Activated T-helper 1 cell treated with Interleukin-2 at 50 U/mL for 16 hours (primary cell): ENCODE measurements around the gene C1orf87.
"Not testable (repeated sequence)": the region's sequence is repeated elsewhere in the genome, so short reads cannot be mapped to it uniquely, and the experiment has no call there.

Experiments used
- DNase-seq: peaks from one replicate; pipeline ENCODE4 v3.0.0-alpha.2; 2020; ENCODE audit warnings: low read depth

The C1orf87 gene

GRCh38 chr1:59994302-59995198 lies 79.0 kb downstream of the C1orf87 start:
- DNase-seq: no peak

DNA sequence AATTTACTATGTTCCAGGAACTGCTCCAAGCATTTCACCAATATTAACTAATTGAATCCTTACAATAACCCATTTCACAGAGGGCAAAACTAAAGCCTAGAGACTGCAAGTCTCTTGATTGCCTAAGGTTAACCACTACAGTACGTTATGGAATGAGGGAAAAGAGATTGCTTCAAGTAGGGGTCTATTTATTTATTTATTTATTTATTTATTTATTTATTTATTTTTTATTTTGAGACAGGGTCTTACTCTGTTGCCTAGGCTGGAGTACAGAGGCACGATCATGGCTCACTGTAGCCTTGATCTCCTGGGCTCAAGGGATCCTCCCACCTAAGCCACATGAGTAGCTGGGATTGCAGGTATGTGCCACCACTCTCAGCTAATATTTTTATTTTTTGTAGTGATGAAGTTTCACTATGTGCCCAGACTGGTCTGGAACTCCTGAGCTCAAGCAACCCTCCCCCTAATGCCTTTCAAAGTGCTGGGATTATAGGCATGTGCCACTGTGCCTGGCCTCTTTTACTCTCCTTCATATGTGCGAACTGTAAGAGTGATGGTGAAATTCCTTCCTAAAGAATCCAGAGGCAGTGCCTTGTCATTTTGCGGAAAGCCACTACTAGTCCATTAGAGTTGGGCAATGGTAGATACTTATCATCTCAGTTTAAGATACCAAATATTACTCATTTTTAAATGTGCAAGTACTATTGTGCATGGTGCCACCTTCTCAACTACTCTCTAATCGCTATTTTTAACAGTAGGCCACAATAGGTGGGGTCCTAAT lies 81.3 kb downstream of the C1orf87 start:
- DNase-seq: no peak

DNA sequence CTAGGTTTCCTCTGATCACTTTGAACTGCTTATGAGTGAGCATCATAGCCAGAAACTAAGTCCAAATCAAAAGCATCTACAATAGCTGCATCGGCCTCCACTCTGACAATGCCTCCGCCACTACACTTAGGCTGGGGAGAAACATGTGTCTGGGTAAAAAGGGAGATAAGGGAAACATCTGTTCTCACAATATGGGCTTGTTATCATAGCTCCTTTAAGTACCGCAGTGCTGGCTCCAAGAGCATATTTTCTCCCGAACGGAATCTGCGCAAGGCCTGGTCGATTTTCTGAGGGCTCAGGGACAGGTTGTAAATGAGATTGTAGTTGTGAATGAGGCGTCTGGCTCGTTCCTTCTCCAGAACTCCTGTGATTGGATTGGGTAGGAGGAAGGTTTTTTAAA lies 83.1 kb downstream of the C1orf87 start:
- no peak for DNase-seq

GRCh38 chr1:59986516-59987310 lies 86.9 kb downstream of the C1orf87 start:
- no peak for DNase-seq

DNA sequence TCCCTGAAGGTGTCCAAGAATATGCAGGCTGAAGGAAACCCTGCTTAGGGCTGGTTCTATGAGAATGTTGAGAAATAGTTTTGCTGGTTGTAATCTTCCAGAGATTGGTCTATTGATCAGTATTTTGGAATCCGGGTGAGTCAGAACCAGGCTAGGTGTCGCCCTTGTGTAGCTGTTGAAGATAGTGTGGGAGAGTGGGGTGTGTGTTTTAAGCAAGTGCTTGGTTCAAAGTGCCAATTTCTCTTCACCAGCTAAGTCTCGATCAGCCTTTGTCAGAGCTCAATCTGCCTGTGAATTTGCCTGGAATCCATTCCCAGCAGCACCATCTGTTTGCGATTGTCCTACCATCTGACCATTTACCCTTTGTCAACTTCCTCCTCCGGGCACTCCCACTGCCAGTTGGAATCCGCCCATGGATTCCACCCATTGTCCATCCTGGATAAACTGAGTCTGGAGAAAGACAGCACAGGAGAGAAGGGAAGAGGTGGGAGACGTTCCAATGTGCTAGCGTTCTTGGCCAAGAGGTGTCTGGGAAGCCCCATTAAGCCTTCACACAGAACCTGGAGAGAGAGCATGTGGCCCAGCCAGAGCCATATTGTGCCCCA lies 87.6 kb downstream of the C1orf87 start:
- no peak for DNase-seq

GRCh38 chr1:59979666-59980065 lies 93.9 kb downstream of the C1orf87 start:
- DNase-seq: no peak

DNA sequence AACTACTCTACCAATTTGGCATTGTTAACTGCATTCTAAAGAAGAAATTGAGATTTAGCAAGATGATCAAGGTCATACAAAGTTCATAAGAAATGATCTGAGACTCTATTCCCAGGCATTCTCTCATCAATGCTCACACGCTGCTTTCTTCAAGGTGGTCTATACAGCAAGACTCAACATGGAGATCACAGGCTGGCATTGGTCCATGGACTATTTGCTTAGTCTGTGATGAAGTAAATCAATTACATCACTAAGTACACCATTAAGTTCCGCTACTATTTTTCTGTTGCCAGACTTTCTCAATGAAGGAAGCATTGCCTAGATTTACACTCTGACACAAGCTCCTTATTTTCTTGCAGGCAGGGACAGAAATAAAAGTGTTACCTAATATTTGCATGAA lies 95.1 kb downstream of the C1orf87 start:
- no peak for DNase-seq

- no peak for DNase-seq
Observed at GRCh38 chr1:59978026-59978425, 95.5 kb downstream of the C1orf87 start.

DNA sequence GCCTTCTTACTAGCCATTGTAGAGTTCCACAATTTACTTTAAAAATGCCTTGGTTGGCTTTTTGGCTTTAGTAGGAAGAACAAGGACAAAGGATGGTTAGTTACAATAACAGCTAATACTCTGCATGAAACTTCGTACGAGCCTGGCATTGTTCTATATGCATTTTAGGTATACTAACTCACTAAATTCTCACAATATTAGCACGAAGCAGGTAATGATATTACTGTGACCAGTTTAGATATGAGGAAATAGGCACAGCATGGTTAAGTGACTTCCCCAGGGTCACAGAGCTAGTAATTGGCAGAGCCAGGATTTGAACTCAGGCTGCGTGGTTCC lies 96.5 kb downstream of the C1orf87 start:
- DNase-seq: no peak

GRCh38 chr1:59976194-59977074 lies 97.1 kb downstream of the C1orf87 start:
- DNase-seq: peak; percentile 4

- DNase-seq: no peak
Observed at GRCh38 chr1:59973719-59974118, 99.9 kb downstream of the C1orf87 start.

DNA sequence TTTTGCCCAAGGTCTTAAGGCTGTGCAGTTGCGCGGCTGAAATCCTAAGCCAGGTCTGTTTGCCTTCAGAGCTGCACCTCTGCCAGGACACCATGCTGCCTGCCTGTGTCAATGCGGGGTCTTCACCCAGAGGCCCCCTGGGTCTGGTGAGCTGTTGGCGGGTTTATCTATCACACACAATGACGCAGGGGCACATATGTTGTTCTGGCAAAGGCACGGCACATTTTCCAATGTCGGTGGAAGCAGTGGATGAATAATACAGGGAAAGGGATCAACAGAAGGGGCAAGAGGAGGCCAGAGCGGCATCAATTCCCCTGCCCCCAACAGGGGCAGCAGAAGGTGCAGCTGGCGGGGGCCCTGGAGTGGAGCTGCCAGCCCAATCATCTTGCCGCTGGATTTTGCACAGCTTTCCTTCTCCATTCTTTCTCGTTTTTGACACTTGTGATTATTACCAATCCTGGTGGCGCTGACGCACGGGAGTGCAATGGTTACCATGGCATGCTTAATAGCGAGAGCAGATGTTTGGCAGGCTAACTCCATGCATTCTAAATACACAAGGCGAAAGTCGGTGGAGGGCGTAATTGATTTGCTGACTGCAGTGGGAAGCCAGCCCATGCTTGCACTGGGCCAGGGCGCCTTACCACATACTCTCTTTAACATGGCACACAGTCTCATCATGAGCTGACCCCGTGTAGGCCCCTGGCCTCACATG lies 101.2 kb downstream of the C1orf87 start:
- DNase-seq: no peak

- DNase-seq: no peak
Observed at GRCh38 chr1:59971464-59971911, 102.1 kb downstream of the C1orf87 start.

- not testable (repeated sequence) for DNase-seq
Observed at GRCh38 chr1:59969542-59970175, 103.9 kb downstream of the C1orf87 start.

DNA sequence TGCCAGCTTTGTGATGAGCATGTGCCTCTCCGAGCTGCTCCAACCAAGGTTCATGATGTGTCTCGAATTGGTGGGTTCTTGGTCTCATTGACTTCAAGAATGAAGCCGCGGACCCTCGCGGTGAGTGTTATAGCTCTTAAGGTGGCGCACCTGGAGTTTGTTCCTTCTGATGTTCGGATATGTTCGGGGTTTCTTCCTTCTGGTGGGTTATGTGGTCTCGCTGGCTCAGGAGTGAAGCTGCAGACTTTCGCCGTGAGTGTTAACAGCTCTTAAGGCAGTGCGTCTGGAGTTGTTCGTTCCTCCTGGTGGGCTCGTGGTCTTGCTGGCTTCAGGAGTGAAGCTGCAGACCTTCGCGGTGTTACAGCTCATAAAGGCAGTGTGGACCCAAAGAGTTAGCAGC lies 104.8 kb downstream of the C1orf87 start:
- not testable (repeated sequence) for DNase-seq

GRCh38 chr1:59967780-59968179 lies 105.8 kb downstream of the C1orf87 start:
- DNase-seq: no peak

DNA sequence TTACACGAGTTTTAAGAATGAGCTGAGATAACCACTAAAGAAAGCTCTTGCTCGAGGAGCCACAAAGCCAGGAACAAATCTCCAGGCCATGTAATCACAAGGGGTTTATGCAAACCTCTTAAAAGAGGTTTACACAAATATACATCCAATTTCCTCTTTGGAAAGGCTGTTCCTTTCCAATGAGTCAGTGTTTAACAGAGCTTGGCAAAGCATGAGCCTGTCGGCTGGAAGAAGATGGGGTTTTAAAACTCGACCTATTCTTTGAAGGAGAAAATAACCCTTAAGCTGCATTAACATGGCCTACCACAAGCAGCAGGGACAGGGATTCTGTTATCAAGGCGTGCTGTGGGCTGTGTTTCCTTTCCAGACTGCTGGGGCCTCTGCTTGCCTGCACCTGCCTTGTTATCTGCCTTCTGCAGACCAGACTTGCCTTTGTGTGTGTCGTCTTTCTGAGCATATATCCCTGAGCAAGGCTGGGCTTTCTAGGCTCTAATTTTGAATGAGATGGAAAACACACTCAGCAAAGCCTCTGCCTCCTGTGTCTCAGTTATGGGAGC lies 106.4 kb downstream of the C1orf87 start:
- no peak for DNase-seq

DNA sequence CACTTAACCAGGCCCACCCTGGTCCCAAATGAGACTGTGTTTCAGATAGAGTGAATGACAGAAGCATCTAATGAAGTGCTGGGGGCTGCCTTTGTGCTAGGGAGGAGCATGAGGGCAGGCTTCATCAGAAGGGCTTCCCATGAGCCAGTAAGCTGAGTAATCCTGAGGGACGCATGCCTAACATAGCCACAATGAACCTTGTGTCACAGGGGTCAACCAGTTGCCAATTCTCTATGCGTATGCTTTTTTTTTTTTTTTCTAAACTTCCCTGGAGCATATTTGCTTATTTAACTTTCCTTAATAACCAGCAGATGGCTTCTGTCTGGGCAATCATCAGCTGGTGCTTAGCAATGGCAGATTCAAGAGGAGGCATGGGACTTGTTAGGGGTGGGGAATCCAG lies 121.5 kb downstream of the C1orf87 start:
- DNase-seq: no peak

- DNase-seq: no peak
Observed at GRCh38 chr1:59949648-59950047, 123.9 kb downstream of the C1orf87 start.

- DNase-seq: no peak
Observed at GRCh38 chr1:59948990-59949389, 124.6 kb downstream of the C1orf87 start.
